IMR-90 (cell line): ENCODE measurements around the gene ELAVL1. TPM values are rescaled to one million over a fixed set of nuclear protein-coding genes. Genes with fewer than 3 reads are reported as not detected.

ENCODE experiments used
- ATAC-seq: fragments of 200-7000 bp; cut with Tn5 transposase; 2 replicates; pipeline ENCODE4 v1.9.1; 2020; ENCODE audit warnings: low read depth, mild to moderate bottlenecking, moderate library complexity
- Bru-seq: library from RNA; stranded (reverse); fragments of 400-500 nt; gene quantifications from one replicate; lab custom pipeline; 2021; lab: Mats Ljungman, UMichigan
- BruChase-seq, 2 experiments: library from RNA; stranded (reverse); fragments of 400-500 nt; gene quantifications; one replicate each; lab custom pipeline; 2021; lab: Mats Ljungman, UMichigan
- BruUV-seq: library from RNA; stranded (reverse); fragments of 400-500 nt; replicated peaks from 2 replicates; lab custom pipeline; 2021; lab: Mats Ljungman, UMichigan
- CTCF ChIA-PET: fragments of 300-600 bp; formaldehyde crosslinking; extraction: SDS; loops from one replicate; lab custom pipeline; 2021; ENCODE audit warnings: antibody characterized with exemption; lab: Yijun Ruan, JAX
- POLR2A ChIA-PET: fragments of 300-600 bp; sonication (Branson Sonifier 250); formaldehyde crosslinking; loops from one replicate; lab custom pipeline; 2022; ENCODE audit warnings: antibody characterized with exemption; ENCODE audit not compliant: unreplicated experiment; lab: Charles Lee
- DNase-seq: peaks from one replicate; pipeline ENCODE4 v3.0.0; 2013
- H2AFZ ChIP-seq: replicated peaks from 2 replicates; pipeline ENCODE3; 2013; ENCODE audit warnings: low read length, mild to moderate bottlenecking; ENCODE audit not compliant: poor library complexity
- H2AK5ac ChIP-seq: 2 replicates; pipeline ENCODE4 v1.6.1; 2013; ENCODE audit warnings: low read depth, low read length, inconsistent platforms
- H2AK9ac ChIP-seq: replicated peaks from 2 replicates; pipeline ENCODE3; 2013; ENCODE audit warnings: mild to moderate bottlenecking, low read depth, low read length, moderate library complexity; ENCODE audit not compliant: poor library complexity
- H2BK120ac ChIP-seq: 2 replicates; pipeline ENCODE4 v1.6.1; 2013; ENCODE audit warnings: low read depth, low read length, inconsistent platforms
- H2BK15ac ChIP-seq: 3 replicates; pipeline ENCODE4 v1.6.1; 2013; ENCODE audit warnings: low read depth, low read length, inconsistent platforms
- H2BK20ac ChIP-seq: 2 replicates; pipeline ENCODE4 v1.6.1; 2013; ENCODE audit warnings: low read depth, mild to moderate bottlenecking, inconsistent platforms, low read length, moderate library complexity
- H2BK5ac ChIP-seq: 2 replicates; pipeline ENCODE4 v1.6.1; 2013; ENCODE audit warnings: mild to moderate bottlenecking, low read depth, low read length, inconsistent platforms; ENCODE audit not compliant: poor library complexity, severe bottlenecking
- H3K14ac ChIP-seq: replicated peaks from 2 replicates; pipeline ENCODE4 v1.6.1; 2013; ENCODE audit warnings: low read depth, low read length, inconsistent platforms
- H3K18ac ChIP-seq: 2 replicates; pipeline ENCODE4 v1.6.1; 2013; ENCODE audit warnings: low read depth, low read length, control low read depth
- H3K23ac ChIP-seq: 2 replicates; pipeline ENCODE4 v1.6.1; 2013; ENCODE audit warnings: low read depth, low read length, inconsistent platforms
- H3K27ac ChIP-seq: 2 replicates; pipeline ENCODE4 v1.5.1; 2013; ENCODE audit warnings: mild to moderate bottlenecking, control low read depth, low read length; ENCODE audit not compliant: insufficient read depth
- H3K27me3 ChIP-seq: 2 replicates; pipeline ENCODE4 v1.6.1; 2013; ENCODE audit warnings: low read length; ENCODE audit not compliant: control insufficient read depth, insufficient read depth
- H3K36me3 ChIP-seq: 2 replicates; pipeline ENCODE4 v1.6.1; 2013; ENCODE audit warnings: low read length, mixed read lengths; ENCODE audit not compliant: control insufficient read depth, insufficient read depth
- H3K4ac ChIP-seq: 2 replicates; pipeline ENCODE4 v1.6.1; 2013; ENCODE audit warnings: low read depth, low read length, inconsistent platforms
- H3K4me1 ChIP-seq: 2 replicates; pipeline ENCODE4 v1.6.1; 2013; ENCODE audit warnings: low read length, mixed read lengths; ENCODE audit not compliant: control insufficient read depth, insufficient read depth
- H3K4me2 ChIP-seq: 2 replicates; pipeline ENCODE4 v1.6.1; 2013; ENCODE audit warnings: low read depth, mild to moderate bottlenecking, control low read depth, low read length, moderate library complexity
- H3K4me3 ChIP-seq: 2 replicates; pipeline ENCODE4 v1.5.1; 2013; ENCODE audit warnings: low read depth, mild to moderate bottlenecking, control low read depth, low read length, moderate library complexity; ENCODE audit not compliant: insufficient read depth
- H3K56ac ChIP-seq: 2 replicates; pipeline ENCODE4 v1.6.1; 2013; ENCODE audit warnings: low read length, inconsistent platforms; ENCODE audit not compliant: insufficient read depth; ENCODE audit errors: extremely low read depth
- H3K79me1 ChIP-seq, 2 experiments: 2 replicates each; pipeline ENCODE4 v1.6.1; 2013; ENCODE audit warnings: low read length in 2 of 2, inconsistent platforms in 1 of 2, low read depth in 1 of 2
- H3K9ac ChIP-seq: 2 replicates; pipeline ENCODE4 v1.6.1; 2013; ENCODE audit warnings: low read depth, low read length, control low read depth
- H3K9me1 ChIP-seq: 2 replicates; pipeline ENCODE4 v1.6.1; 2013; ENCODE audit warnings: low read length, inconsistent platforms; ENCODE audit not compliant: insufficient read depth
- H3K9me3 ChIP-seq: 2 replicates; pipeline ENCODE4 v1.6.1; 2013; ENCODE audit warnings: low read length; ENCODE audit not compliant: control insufficient read depth, insufficient read depth
- H4K20me1 ChIP-seq: 2 replicates; pipeline ENCODE4 v1.6.1; 2013; ENCODE audit warnings: low read length, inconsistent platforms; ENCODE audit not compliant: insufficient read depth
- H4K5ac ChIP-seq: 2 replicates; pipeline ENCODE4 v1.6.1; 2013; ENCODE audit warnings: mild to moderate bottlenecking, low read depth, low read length, control low read depth
- H4K8ac ChIP-seq, 2 experiments: 2 replicates each; pipeline ENCODE4 v1.6.1; 2013; ENCODE audit warnings: low read depth in 2 of 2, low read length in 2 of 2, control low read depth in 1 of 2, inconsistent platforms in 1 of 2
- H4K91ac ChIP-seq: 2 replicates; pipeline ENCODE4 v1.6.1; 2013; ENCODE audit warnings: low read depth, low read length, inconsistent platforms; ENCODE audit not compliant: insufficient read depth
- CEBPB ChIP-seq: IDR thresholded peaks from 2 replicates; pipeline ENCODE4 v1.6.1; 2012; ENCODE audit warnings: low read depth, low read length, improper control_type of control experiment
- MAFK ChIP-seq: IDR thresholded peaks from 2 replicates; pipeline ENCODE4 v1.6.1; 2012; ENCODE audit warnings: low read depth, low read length, improper control_type of control experiment
- MXI1 ChIP-seq: IDR thresholded peaks from 2 replicates; pipeline ENCODE4 v1.6.1; 2012; ENCODE audit warnings: low read depth, mild to moderate bottlenecking, low read length, moderate library complexity, borderline replicate concordance
- NFE2L2 ChIP-seq: fragments of 150-350 bp; IDR thresholded peaks from 2 replicates; pipeline ENCODE4 v1.6.1; 2016; ENCODE audit warnings: low read depth, mild to moderate bottlenecking, low read length
- POLR2A ChIP-seq: IDR thresholded peaks from 2 replicates; pipeline ENCODE4 v1.6.1; 2012; ENCODE audit warnings: mild to moderate bottlenecking, low read depth, low read length
- RAD21 ChIP-seq: IDR thresholded peaks from 2 replicates; pipeline ENCODE4 v1.6.1; 2012; ENCODE audit warnings: low read length, improper control_type of control experiment
- RCOR1 ChIP-seq: IDR thresholded peaks from 2 replicates; pipeline ENCODE4 v1.6.1; 2012; ENCODE audit warnings: mild to moderate bottlenecking, low read length, improper control_type of control experiment; ENCODE audit not compliant: insufficient replicate concordance
- RFX5 ChIP-seq: IDR thresholded peaks from 2 replicates; pipeline ENCODE4 v1.8.0; 2012; ENCODE audit warnings: low read depth, mild to moderate bottlenecking, low read length, moderate library complexity
- WGBS, 2 experiments: methylation state at CpG; one replicate each; pipeline versions ENCODE4 v1.1.5 to v1.1.7; 2013; ENCODE audit warnings: missing lambda C conversion rate in 2 of 2; ENCODE audit not compliant: insufficient read length in 1 of 2; ENCODE audit errors: extremely low coverage in 2 of 2; 5-methylcytosine and 5-hydroxymethylcytosine counted together
- dilution Hi-C: fragments of 300-500 bp; cut with HindIII; formaldehyde crosslinking; loops from one replicate; pipeline ENCODE4 v1.14.3; 2018; ENCODE audit warnings: low sequenced_read_pairs; ENCODE audit not compliant: unreplicated experiment
- in situ Hi-C: fragments of 300-500 bp; cut with MboI; formaldehyde crosslinking; loops from 3 replicates; pipeline ENCODE4 v1.14.3; 2019; ENCODE audit warnings: low sequenced_read_pairs, inconsistent platforms, mixed read lengths
- intact Hi-C: fragments of 100-400 bp; cut with micrococcal nuclease; formaldehyde crosslinking; loops from 2 replicates; pipeline ENCODE4 v1.10.0; 2022
- long read RNA-seq: library from polyadenylated mRNA; unstranded; transcript quantifications from one replicate; pipeline ENCODE4 v2.0.0, GENCODE V29; 2021; ENCODE audit not compliant: unreplicated experiment
- polyA plus RNA-seq, 3 experiments: library from polyadenylated mRNA; depleted of rRNA; stranded (reverse); fragments of >200 nt; gene quantifications; 2 replicates each; pipeline ENCODE4 v1.2.3, GENCODE V29; 2012; ENCODE audit warnings: low replicate concordance in 1 of 3
- total RNA-seq: library from RNA; depleted of rRNA; stranded (reverse); fragments of >200 nt; gene quantifications from 2 replicates; pipeline ENCODE4 v1.2.3, GENCODE V29; 2012; rRNA removed
- TF ChIP-seq, protein P1 (sequence below): fragments of 150-350 bp; IDR thresholded peaks from 2 replicates; pipeline ENCODE4 v1.6.1; 2017; ENCODE audit warnings: mild to moderate bottlenecking, antibody characterized with exemption, low read length, low read depth
- TF ChIP-seq, protein P2 (sequence below): conservative IDR thresholded peaks from 2 replicates; pipeline ENCODE4 v1.5.1; 2012; ENCODE audit warnings: mild to moderate bottlenecking, low read depth, low read length, improper control_type of control experiment
- TF ChIP-seq, protein P3 (sequence below): fragments of 150-350 bp; IDR thresholded peaks from 2 replicates; pipeline ENCODE4 v1.6.1; 2016; ENCODE audit warnings: low read depth, mild to moderate bottlenecking, low read length, moderate library complexity, borderline replicate concordance

Gene ELAVL1
- 56.9 and 59.0 TPM in 2 replicates for total RNA-seq
- 51.3 and 55.6 TPM in 2 replicates for polyA plus RNA-seq (2012; rRNA removed)
- 31.9 and 50.1 TPM in 2 replicates for polyA plus RNA-seq (2012; cell fraction: cytosol; rRNA removed)
- 29.2 and 35.5 TPM in 2 replicates for polyA plus RNA-seq (2012; cell fraction: nucleus; rRNA removed; ENCODE audit: low replicate concordance)
- Bru-seq, nascent RNA = percentile 85 among the genes with signal in this experiment
- percentile 83 among the genes with signal in this experiment for BruChase-seq, experiment 1, labeled RNA remaining after a 6-hour chase
- BruChase-seq, experiment 2, labeled RNA remaining after a 2-hour chase = percentile 76 among the genes with signal in this experiment
- long read RNA-seq, full-length matches to known transcripts = 234 of 268 reads
- long read RNA-seq, partial matches to known transcripts = 11 of 268 reads
- long read RNA-seq, other reads (novel, unspliced or antisense) = 23 of 268 reads

DNA sequence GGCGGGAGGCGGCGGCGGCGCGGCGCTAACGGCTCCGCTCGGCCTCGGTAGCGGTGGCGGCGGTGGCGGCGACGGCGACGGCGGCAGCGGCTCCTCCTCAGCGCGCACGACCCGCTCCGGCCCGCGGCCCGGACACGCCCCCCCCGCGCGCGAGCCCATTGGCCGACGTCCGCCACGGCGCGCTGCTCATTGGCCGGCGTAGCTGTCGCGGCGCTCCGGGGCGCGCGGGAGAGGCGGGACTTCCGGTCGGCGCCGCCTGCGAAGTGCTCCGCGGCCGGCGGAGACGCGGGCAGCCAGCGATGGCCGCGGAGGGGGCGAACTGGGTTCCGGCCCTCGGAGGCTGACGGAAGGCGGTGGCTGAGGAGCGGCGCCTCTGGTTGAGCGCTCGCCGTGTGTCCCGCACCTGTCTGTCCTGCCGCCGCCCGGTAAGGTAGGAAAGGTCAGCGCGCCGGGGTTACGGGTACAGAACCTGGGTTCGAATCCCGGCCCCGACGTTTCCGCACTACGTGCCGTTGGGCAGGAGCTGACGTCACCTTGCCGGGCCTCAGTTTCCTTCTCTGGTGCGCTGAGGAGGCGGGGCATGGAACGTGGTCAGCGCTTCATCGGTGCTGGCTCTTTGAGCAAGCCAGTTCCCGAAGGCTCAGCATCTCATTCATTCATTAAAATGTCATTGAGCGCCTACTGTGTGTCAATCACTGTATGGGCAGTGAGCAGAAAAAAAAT is at the start of gene ELAVL1:
Gene ELAVL1 (minus strand): TSS at position 108 of the 723 bp plus-strand sequence. CDS start 13,826 bp downstream, outside the sequence.
- peak within 1 kb of the TSS; percentile 89 for H2BK5ac ChIP-seq
- H2BK20ac ChIP-seq = no peak within 1 kb of the TSS
- peak within 1 kb of the TSS; percentile 99 for H3K4me3 ChIP-seq
- H3K9me3 ChIP-seq = no peaks in the 10 kb centered on the region
- ChIA-PET CTCF (interaction anchor here (1.3 kb wide), 1 partner anchor 61 kb away, joined by 5 read pairs; no protein-coding TSS in a partner anchor), POLR2A (interaction anchor here (0.6 to 1.1 kb wide), 2 partner anchors 52 to 319 kb away, joined by 4 read pairs; no protein-coding TSS in a partner anchor)
- H3K27me3 ChIP-seq = no peaks in the 10 kb centered on the region
- ATAC-seq (peak; percentile 93), DNase-seq (peak; percentile 85)
- H3K79me1 ChIP-seq = peaks cover 7 to 51% of the 10 kb centered on the region in 2 experiments
- 0 out of 2 replicates have a peak within 1 kb of the TSS, but pooled peaks have one; percentile 22 for H2AK5ac ChIP-seq
- H2AK9ac ChIP-seq = peak within 1 kb of the TSS; percentile 99
- H3K23ac ChIP-seq = peak within 1 kb of the TSS; percentile 88
- peak within 1 kb of the TSS; percentile 85 for H4K5ac ChIP-seq
- H3K9me1 ChIP-seq = peaks cover 12% of the 10 kb centered on the region
- H2AFZ ChIP-seq = peak within 1 kb of the TSS; percentile 100
- in situ Hi-C loops = no loop called here
- peak within 1 kb of the TSS; percentile 17 to 96 for H4K8ac ChIP-seq
- H3K18ac ChIP-seq = no peak within 1 kb of the TSS
- H3K36me3 ChIP-seq = peaks cover 7% of the 10 kb centered on the region
- H2BK15ac ChIP-seq = no peak within 1 kb of the TSS
- intact Hi-C loops = loop anchor here (10.0 kb wide), 1 partner anchor 249 kb away; no protein-coding TSS in a partner anchor
- peaks cover 12% of the 10 kb centered on the region for H3K4me1 ChIP-seq
- peak within 1 kb of the TSS; percentile 87 for H4K91ac ChIP-seq
- H3K4ac ChIP-seq = peak within 1 kb of the TSS; percentile 71
- H3K9ac ChIP-seq = peak within 1 kb of the TSS; percentile 95
- peak within 1 kb of the TSS; percentile 97 for H3K4me2 ChIP-seq
- 1% methylated on average over 53 of the region's 98 CpGs; no CpG with 5 or more reads in 1 of the 2 experiments for WGBS, 2 experiments
- peak within 1 kb of the TSS; percentile 97 for H3K27ac ChIP-seq
- H3K56ac ChIP-seq = peak within 1 kb of the TSS; percentile 68; the same call in 1 of the 2 replicates
- peak within 1 kb of the TSS; percentile 91 for H3K14ac ChIP-seq
- H2BK120ac ChIP-seq = peak within 1 kb of the TSS; percentile 71
- peaks cover 40% of the 10 kb centered on the region for H4K20me1 ChIP-seq
- dilution Hi-C loops = no loop called here
- BruUV-seq = TSS peak; percentile 60
- TF ChIP-seq RAD21 (no peak), RCOR1 (no peak), CEBPB (no peak), MAFK (no peak), NFE2L2 (no peak), RFX5 (no peak), POLR2A (peak; percentile 88), MXI1 (peak; percentile 64; the same call in 1 of the 2 replicates)
- TF ChIP-seq, protein P1, sequence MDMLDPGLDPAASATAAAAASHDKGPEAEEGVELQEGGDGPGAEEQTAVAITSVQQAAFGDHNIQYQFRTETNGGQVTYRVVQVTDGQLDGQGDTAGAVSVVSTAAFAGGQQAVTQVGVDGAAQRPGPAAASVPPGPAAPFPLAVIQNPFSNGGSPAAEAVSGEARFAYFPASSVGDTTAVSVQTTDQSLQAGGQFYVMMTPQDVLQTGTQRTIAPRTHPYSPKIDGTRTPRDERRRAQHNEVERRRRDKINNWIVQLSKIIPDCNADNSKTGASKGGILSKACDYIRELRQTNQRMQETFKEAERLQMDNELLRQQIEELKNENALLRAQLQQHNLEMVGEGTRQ = no peak
- TF ChIP-seq, protein P2, sequence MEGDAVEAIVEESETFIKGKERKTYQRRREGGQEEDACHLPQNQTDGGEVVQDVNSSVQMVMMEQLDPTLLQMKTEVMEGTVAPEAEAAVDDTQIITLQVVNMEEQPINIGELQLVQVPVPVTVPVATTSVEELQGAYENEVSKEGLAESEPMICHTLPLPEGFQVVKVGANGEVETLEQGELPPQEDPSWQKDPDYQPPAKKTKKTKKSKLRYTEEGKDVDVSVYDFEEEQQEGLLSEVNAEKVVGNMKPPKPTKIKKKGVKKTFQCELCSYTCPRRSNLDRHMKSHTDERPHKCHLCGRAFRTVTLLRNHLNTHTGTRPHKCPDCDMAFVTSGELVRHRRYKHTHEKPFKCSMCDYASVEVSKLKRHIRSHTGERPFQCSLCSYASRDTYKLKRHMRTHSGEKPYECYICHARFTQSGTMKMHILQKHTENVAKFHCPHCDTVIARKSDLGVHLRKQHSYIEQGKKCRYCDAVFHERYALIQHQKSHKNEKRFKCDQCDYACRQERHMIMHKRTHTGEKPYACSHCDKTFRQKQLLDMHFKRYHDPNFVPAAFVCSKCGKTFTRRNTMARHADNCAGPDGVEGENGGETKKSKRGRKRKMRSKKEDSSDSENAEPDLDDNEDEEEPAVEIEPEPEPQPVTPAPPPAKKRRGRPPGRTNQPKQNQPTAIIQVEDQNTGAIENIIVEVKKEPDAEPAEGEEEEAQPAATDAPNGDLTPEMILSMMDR = no peak
- TF ChIP-seq, protein P3, sequence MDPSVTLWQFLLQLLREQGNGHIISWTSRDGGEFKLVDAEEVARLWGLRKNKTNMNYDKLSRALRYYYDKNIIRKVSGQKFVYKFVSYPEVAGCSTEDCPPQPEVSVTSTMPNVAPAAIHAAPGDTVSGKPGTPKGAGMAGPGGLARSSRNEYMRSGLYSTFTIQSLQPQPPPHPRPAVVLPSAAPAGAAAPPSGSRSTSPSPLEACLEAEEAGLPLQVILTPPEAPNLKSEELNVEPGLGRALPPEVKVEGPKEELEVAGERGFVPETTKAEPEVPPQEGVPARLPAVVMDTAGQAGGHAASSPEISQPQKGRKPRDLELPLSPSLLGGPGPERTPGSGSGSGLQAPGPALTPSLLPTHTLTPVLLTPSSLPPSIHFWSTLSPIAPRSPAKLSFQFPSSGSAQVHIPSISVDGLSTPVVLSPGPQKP = no peak
